ENCODE results near the gene BTF3L4.
A peak's percentile ranks its signal among the peaks of the same experiment; 100 is the strongest.
"Not testable (repeated sequence)": the region's sequence is repeated elsewhere in the genome, so short reads cannot be mapped to it uniquely, and the experiment has no call there.

Gene BTF3L4

GRCh38 chr1:52056163-52056936, at the start of gene BTF3L4:
BTF3L4 (plus strand) TSS chr1:52056295; CDS start chr1:52059848, 3,553 bp downstream.
- Histone ChIP-seq H3K36me3 (ENCODE audit: control insufficient read depth, insufficient read depth, low read length) (no peaks in the 10 kb centered on the region), H3K4me1 (ENCODE audit: control insufficient read depth, insufficient read depth, low read length) (peaks cover 28% of the 10 kb centered on the region), H3K9me3 (ENCODE audit: control insufficient read depth, low read length) (no peaks in the 10 kb centered on the region), H3K27me3 (ENCODE audit: control insufficient read depth, insufficient read depth, low read length) (no peaks in the 10 kb centered on the region), H3K4me3 (ENCODE audit: low read length) (peak within 1 kb of the TSS; percentile 96), H3K9ac (ENCODE audit: low read length) (peak within 1 kb of the TSS; percentile 92)

GRCh38 chr1:52007215-52008002, 48.7 kb upstream of the BTF3L4 start:
- H3K27me3 ChIP-seq (ENCODE audit: control insufficient read depth, insufficient read depth, low read length) = no peaks in the 10 kb centered on the region
- no peak overlapping the region for H3K9ac ChIP-seq (ENCODE audit: low read length)
- no peaks in the 10 kb centered on the region for H3K9me3 ChIP-seq (ENCODE audit: control insufficient read depth, low read length)
- H3K36me3 ChIP-seq (ENCODE audit: control insufficient read depth, insufficient read depth, low read length) = no peaks in the 10 kb centered on the region
- H3K4me3 ChIP-seq (ENCODE audit: low read length) = no peak overlapping the region
- peaks cover 5% of the 10 kb centered on the region for H3K4me1 ChIP-seq (ENCODE audit: control insufficient read depth, insufficient read depth, low read length)

GRCh38 chr1:52008071-52008809, 47.9 kb upstream of the BTF3L4 start:
- Histone ChIP-seq H3K27me3 (ENCODE audit: control insufficient read depth, insufficient read depth, low read length) (no peaks in the 10 kb centered on the region), H3K4me3 (ENCODE audit: low read length) (no peak overlapping the region), H3K9me3 (ENCODE audit: control insufficient read depth, low read length) (no peaks in the 10 kb centered on the region), H3K36me3 (ENCODE audit: control insufficient read depth, insufficient read depth, low read length) (no peaks in the 10 kb centered on the region), H3K4me1 (ENCODE audit: control insufficient read depth, insufficient read depth, low read length) (peaks cover 5% of the 10 kb centered on the region), H3K9ac (ENCODE audit: low read length) (no peak overlapping the region)

- Histone ChIP-seq H3K4me1 (ENCODE audit: control insufficient read depth, insufficient read depth, low read length) (no peaks in the 10 kb centered on the region), H3K9ac (ENCODE audit: low read length) (no peak overlapping the region)
Observed at GRCh38 chr1:52022133-52022532, 34.0 kb upstream of the BTF3L4 start.

GRCh38 chr1:52026278-52026677, 29.8 kb upstream of the BTF3L4 start:
- Histone ChIP-seq H3K27me3 (ENCODE audit: control insufficient read depth, insufficient read depth, low read length) (no peaks in the 10 kb centered on the region), H3K36me3 (ENCODE audit: control insufficient read depth, insufficient read depth, low read length) (no peaks in the 10 kb centered on the region), H3K4me3 (ENCODE audit: low read length) (no peak overlapping the region), H3K4me1 (ENCODE audit: control insufficient read depth, insufficient read depth, low read length) (peaks cover 26% of the 10 kb centered on the region), H3K9ac (ENCODE audit: low read length) (no peak overlapping the region), H3K9me3 (ENCODE audit: control insufficient read depth, low read length) (no peaks in the 10 kb centered on the region)

More at GRCh38 chr1:52022133-52022532, 34.0 kb upstream of the BTF3L4 start:
- Histone ChIP-seq H3K4me3 (ENCODE audit: low read length) (no peak overlapping the region), H3K36me3 (ENCODE audit: control insufficient read depth, insufficient read depth, low read length) (no peaks in the 10 kb centered on the region), H3K9me3 (ENCODE audit: control insufficient read depth, low read length) (no peaks in the 10 kb centered on the region), H3K27me3 (ENCODE audit: control insufficient read depth, insufficient read depth, low read length) (no peaks in the 10 kb centered on the region)

- peak overlapping the region; percentile 7 for H3K9ac ChIP-seq (ENCODE audit: low read length)
- no peaks in the 10 kb centered on the region for H3K27me3 ChIP-seq (ENCODE audit: control insufficient read depth, insufficient read depth, low read length)
- H3K4me1 ChIP-seq (ENCODE audit: control insufficient read depth, insufficient read depth, low read length) = peaks cover 32% of the 10 kb centered on the region
- H3K4me3 ChIP-seq (ENCODE audit: low read length) = no peak overlapping the region
- no peaks in the 10 kb centered on the region for H3K36me3 ChIP-seq (ENCODE audit: control insufficient read depth, insufficient read depth, low read length)
- no peaks in the 10 kb centered on the region for H3K9me3 ChIP-seq (ENCODE audit: control insufficient read depth, low read length)
Observed at GRCh38 chr1:52028328-52028727, 27.8 kb upstream of the BTF3L4 start.

- H3K9me3 ChIP-seq (ENCODE audit: control insufficient read depth, low read length); H3K36me3 ChIP-seq (ENCODE audit: control insufficient read depth, insufficient read depth, low read length); H3K4me3 ChIP-seq (ENCODE audit: low read length); H3K27me3 ChIP-seq (ENCODE audit: control insufficient read depth, insufficient read depth, low read length); H3K9ac ChIP-seq (ENCODE audit: low read length): not testable (repeated sequence)
- peaks cover 34% of the 10 kb centered on the region for H3K4me1 ChIP-seq (ENCODE audit: control insufficient read depth, insufficient read depth, low read length)
Observed at GRCh38 chr1:52028839-52029238, 27.3 kb upstream of the BTF3L4 start.

- Histone ChIP-seq H3K36me3 (ENCODE audit: control insufficient read depth, insufficient read depth, low read length) (no peaks in the 10 kb centered on the region), H3K4me1 (ENCODE audit: control insufficient read depth, insufficient read depth, low read length) (peaks cover 36% of the 10 kb centered on the region), H3K9me3 (ENCODE audit: control insufficient read depth, low read length) (no peaks in the 10 kb centered on the region), H3K4me3 (ENCODE audit: low read length) (peak overlapping the region; percentile 76), H3K27me3 (ENCODE audit: control insufficient read depth, insufficient read depth, low read length) (no peaks in the 10 kb centered on the region), H3K9ac (ENCODE audit: low read length) (peak overlapping the region; percentile 76)
Observed at GRCh38 chr1:52032124-52032784, 23.8 kb upstream of the BTF3L4 start.

GRCh38 chr1:52032785-52033131, 23.3 kb upstream of the BTF3L4 start:
- Histone ChIP-seq H3K9me3 (ENCODE audit: control insufficient read depth, low read length) (no peaks in the 10 kb centered on the region), H3K4me1 (ENCODE audit: control insufficient read depth, insufficient read depth, low read length) (peaks cover 34% of the 10 kb centered on the region), H3K4me3 (ENCODE audit: low read length) (peak overlapping the region; percentile 76), H3K27me3 (ENCODE audit: control insufficient read depth, insufficient read depth, low read length) (no peaks in the 10 kb centered on the region), H3K9ac (ENCODE audit: low read length) (peak overlapping the region; percentile 76), H3K36me3 (ENCODE audit: control insufficient read depth, insufficient read depth, low read length) (no peaks in the 10 kb centered on the region)

GRCh38 chr1:52033190-52034049, 22.7 kb upstream of the BTF3L4 start, which contains the start of gene KTI12:
KTI12 (minus strand) TSS chr1:52033810; CDS start chr1:52033761, 49 bp downstream.
- Histone ChIP-seq H3K27me3 (ENCODE audit: control insufficient read depth, insufficient read depth, low read length) (no peaks in the 10 kb centered on the region), H3K4me3 (ENCODE audit: low read length) (peak within 1 kb of the TSS; percentile 76), H3K4me1 (ENCODE audit: control insufficient read depth, insufficient read depth, low read length) (peaks cover 28% of the 10 kb centered on the region), H3K9me3 (ENCODE audit: control insufficient read depth, low read length) (no peaks in the 10 kb centered on the region), H3K36me3 (ENCODE audit: control insufficient read depth, insufficient read depth, low read length) (no peaks in the 10 kb centered on the region), H3K9ac (ENCODE audit: low read length) (peak within 1 kb of the TSS; percentile 76)

- no peaks in the 10 kb centered on the region for H3K9me3 ChIP-seq (ENCODE audit: control insufficient read depth, low read length)
- no peaks in the 10 kb centered on the region for H3K27me3 ChIP-seq (ENCODE audit: control insufficient read depth, insufficient read depth, low read length)
- peak overlapping the region; percentile 76 for H3K4me3 ChIP-seq (ENCODE audit: low read length)
- H3K9ac ChIP-seq (ENCODE audit: low read length) = peak overlapping the region; percentile 76
- H3K4me1 ChIP-seq (ENCODE audit: control insufficient read depth, insufficient read depth, low read length) = peaks cover 23% of the 10 kb centered on the region
- H3K36me3 ChIP-seq (ENCODE audit: control insufficient read depth, insufficient read depth, low read length) = no peaks in the 10 kb centered on the region
Observed at GRCh38 chr1:52034050-52034384, 22.1 kb upstream of the BTF3L4 start.

All from mucosa of stomach (tissue), 1 donor.